Stimulated activated naive CD4-positive, alpha-beta T cell (primary cell): Measurements from ENCODE around the gene CNGA3.

Experiments
- DNase-seq, 6 experiments: peaks; one replicate each; lab custom pipeline; 2025; lab: John Stamatoyannopoulos, UW

Gene CNGA3

DNA sequence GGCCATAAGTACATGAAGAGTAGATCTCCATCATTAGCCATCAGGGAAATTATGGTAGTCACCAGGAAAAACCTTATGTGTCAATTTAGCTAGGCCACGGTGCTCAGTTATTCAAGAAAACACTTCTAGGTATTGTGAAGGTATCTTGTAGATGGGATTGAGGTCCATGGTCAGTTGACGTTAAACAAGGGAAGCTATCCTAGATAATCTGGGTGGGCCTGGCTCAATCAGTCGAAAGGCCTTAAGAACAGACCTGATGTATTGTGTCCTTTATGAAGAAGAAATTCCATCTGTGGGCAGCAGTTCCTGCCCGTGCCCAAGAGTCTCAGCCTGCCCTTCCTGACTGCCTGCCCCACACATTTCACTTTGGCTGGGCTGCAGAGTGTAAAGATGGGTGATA, 16.7 kb upstream of the CNGA3 start:
- DNase-seq, result no peak

GRCh38 chr2:98332989-98333388, 13.3 kb upstream of the CNGA3 start:
- no peak for DNase-seq

- DNase-seq, result no peak
Observed at GRCh38 chr2:98333922-98334321, 12.3 kb upstream of the CNGA3 start.

DNA sequence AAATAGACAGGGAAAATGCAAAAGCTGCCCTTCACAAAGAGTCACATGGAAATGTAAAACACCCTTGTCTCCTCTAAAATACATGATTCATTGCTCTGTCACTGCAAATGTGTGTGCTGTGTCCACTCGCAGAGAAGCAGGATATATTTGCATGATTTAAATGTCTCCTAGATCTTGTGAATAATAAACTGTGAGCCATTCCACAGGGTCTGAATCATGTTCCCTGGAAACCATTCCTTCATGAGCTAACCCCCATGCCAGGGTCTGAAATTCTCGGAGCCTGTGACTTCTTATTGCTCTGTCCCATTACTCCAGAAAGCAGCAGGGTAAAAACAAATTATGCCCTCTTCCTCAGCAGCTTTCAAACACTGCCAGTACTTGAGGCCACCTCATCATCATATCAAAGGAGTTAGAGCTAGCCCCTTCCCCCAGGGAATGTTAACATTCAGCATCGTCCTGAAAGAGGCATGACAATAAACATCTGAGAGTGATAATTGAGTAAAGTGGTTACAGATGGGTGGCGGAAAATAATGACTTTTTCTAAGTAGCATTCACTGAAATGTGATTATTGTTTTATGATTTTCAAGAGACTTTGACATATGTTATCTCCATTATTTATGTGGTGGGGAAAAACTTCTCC, 11.7 kb upstream of the CNGA3 start:
- DNase-seq, result no peak

DNA sequence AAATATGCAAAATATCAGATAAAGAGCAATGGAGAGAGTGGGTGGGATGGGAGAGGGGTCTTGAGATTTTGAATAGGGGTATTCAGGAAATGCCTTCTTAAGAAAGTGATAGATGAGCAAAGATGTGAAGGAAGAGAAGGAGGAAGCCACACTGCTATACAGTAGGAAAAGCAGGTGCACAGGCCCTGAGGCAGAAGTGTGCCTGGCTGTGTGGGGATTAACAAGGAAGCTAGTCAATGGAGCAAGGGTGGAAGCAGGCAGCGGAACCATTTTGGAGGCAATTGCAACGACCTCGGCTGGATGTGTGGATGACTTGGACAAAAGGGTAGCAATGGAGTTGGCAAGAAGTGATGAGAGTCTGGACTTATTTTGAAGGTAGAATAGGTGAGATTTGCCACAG, 11.0 kb upstream of the CNGA3 start:
- DNase-seq, result no peak

DNA sequence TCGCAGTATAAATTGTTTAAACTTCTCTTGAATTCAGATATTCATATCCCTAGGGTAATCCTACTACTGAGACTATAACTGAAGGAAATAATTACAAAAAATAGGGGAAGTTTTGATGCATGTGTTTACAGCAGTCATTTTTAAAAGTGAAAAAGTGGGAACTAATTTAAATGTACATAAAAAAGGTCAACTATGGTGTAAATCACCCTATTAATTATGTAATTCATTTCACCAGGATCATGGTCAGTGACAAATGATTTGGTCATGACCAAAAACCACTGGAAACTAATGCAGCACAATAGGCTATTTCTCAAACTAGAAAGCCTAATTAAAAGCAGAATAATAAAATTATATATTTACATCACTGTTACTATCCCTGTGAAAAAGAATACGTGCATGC, 5.0 kb upstream of the CNGA3 start:
- DNase-seq, result no peak

GRCh38 chr2:98343285-98343684, 3.0 kb upstream of the CNGA3 start:
- DNase-seq, result no peak

GRCh38 chr2:98347298-98348065, 1.2 kb downstream of the CNGA3 start:
- no peak for DNase-seq

DNA sequence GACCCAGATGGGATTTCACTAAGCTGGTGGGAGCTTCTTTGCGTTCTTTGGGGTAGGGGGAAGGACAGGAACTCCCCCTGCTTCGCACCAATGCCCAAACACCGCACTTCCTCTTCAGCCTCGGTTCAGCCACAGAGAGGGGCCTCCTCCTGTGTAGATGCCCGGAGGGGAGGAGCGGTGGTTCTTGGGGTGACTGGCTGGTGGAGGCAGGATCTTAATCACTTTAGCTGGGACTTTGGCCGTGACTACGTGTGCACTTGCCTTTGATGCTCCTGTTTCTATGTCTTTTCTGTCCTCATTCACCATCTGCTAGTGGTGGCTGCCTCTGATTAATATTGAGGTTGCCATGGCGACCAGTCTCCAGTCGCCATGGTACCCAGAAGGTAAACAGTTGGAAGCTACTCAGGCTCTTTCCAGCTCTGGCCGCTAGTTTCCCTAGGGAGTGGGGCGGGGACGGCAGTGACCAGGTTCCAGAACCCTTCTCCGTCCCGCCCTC, 1.9 kb downstream of the CNGA3 start:
- no peak for DNase-seq

DNA sequence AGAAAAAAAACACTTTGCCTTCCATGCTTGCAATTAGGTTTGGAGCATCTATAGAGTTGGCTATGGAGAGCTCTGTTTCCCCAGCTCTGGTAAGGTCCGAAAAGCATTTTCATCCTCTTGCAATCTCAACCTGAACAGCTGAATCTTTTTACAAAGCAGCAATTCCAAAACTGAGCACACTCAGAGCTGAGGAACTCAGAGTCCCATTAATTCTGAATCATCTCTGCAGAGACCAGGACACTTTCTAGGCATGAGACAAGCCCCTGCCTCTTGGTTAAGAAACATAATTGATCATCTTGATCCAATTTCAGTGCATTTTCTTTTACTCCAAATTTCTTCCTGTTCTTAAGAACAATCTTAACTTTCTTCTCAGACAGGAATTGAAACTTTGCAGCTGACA, 4.2 kb downstream of the CNGA3 start:
- no peak for DNase-seq

DNA sequence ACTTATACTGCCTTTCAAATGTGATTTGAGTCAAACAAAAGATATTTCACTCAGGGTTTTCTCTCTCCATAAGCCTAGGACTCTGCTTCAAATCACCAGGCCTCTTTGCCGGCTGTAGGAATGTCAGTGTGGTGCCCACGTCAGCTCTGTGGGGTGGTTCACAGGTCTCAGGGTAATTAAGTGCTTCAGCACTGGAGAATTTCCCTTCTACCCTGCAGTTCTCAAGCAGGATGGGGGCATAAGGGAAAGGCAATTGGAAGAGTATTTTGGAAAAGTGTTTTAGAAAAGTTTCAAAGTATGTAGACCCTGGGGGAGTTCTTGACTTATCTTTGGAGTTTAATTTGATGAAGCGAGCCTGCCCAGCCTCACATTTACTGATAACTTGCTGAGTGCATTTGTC, 9.6 kb downstream of the CNGA3 start:
- no peak for DNase-seq

GRCh38 chr2:98356729-98357128, 10.5 kb downstream of the CNGA3 start:
- no peak for DNase-seq

- no peak for DNase-seq
Observed at GRCh38 chr2:98357849-98358248, 11.6 kb downstream of the CNGA3 start.

DNA sequence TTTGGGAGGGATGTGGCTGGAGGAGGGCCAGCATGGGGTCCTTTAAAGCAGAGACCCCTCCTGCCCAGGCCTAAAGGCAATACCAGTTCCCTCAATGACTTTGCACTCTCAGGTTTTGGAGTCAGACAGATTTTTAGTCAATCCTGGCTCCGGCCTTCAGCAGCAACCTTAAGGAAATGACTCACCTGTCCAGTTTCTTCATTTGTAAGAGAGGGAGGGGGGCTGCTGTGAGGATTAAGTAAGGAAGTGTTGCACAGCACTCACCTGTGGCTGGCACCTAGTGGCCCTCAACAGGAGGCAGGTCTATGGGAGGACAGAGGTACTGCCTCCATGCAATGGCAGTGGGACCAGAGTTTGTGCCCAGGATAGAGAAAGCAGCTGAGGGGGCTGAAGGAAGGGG, 13.7 kb downstream of the CNGA3 start:
- DNase-seq, result no peak

DNA sequence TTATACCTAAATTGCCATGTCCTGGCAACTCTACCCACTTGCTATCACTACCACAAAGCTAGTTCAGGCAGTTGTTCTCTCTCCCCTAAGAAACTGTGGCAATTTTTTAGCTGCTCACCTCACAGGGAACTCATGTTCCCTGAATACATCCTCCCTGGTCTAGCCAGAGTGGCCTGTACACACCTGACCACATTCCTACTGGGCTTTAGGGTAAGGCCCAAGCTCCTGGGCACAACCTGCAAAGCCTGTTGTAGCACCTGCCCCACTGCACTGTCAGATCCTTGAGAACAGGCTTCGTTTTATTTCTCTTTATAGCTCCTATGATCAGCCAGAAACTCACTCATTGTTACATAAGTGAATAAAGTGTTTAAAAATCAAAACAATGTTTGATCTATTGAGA, 21.5 kb downstream of the CNGA3 start:
- no peak for DNase-seq

- no peak for DNase-seq
Observed at GRCh38 chr2:98369710-98370239, 23.5 kb downstream of the CNGA3 start.

DNA sequence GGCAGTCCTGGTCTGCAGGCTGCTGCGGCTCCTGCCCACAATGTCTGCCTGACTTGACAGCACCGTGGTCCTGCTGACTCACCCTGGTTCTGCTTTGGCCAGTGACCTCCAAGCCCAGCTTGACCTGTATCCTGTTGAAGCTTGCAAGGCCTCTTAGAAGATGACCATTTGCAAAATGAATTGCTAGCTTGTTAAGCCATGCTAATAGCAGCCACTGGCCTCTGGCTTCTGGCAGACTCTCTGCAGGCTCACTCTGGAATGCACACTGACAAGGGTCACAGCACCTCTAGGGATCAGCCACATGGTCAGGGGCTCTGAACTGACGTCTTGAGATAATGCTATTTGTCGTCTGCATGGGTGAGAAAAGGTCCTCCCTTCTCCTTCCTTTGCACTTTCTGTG, 25.9 kb downstream of the CNGA3 start:
- DNase-seq, result no peak

GRCh38 chr2:98372579-98372978, 26.3 kb downstream of the CNGA3 start:
- DNase-seq, result no peak

GRCh38 chr2:98374286-98374685, 28.0 kb downstream of the CNGA3 start:
- DNase-seq, result no peak

DNA sequence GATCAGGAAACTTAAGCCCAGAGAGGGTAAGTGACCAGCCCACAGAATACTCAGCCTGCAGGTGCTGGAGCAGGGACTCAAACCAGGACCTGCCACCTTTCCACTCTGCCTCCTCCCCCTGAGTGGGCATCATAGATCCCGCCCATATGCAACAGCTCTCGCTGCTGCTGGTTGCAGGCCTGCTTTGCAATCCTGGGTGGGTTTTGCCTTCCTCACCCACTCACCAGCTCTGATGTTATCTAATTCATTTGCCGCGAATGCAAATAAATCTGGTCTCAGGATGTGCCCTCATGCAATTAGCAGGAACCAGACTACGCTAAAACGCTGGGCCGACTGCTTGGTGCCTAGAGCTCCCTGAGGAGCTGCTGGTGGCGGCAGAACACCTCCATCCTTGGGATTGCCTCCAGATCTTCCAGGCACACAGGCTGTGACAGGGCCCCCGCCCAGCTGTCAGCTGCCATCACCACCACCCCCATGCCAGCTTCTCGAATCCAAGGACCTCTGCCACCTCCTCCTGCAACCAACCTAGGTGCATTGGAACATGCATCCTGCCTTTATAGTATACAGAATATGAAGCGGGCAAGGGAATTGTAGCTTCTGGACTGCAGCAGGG, 28.8 kb downstream of the CNGA3 start:
- no peak for DNase-seq

- no peak for DNase-seq
Observed at GRCh38 chr2:98376301-98376910, 30.1 kb downstream of the CNGA3 start.

DNA sequence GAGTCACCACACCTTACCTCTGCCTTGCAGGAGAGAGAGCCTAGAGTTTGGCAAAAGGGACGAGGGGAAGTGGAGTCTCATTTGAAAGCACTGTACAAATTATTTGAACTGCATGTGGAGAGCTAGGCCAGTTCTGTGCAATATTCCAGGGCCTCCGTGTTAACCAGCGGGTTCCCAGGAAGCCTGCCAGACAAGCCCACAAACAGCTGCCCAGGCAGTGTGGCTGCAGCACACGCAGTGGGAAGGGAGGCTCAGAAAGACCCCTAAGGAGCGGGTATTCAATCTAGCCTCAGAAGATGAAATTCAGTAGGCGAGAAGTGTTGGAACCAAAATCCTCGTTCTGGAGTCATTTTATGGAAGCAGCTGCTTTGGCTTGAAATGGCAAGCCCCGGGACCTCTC, 30.7 kb downstream of the CNGA3 start:
- DNase-seq, result no peak

- DNase-seq, result no peak
Observed at GRCh38 chr2:98377544-98377943, 31.3 kb downstream of the CNGA3 start.
